NCI-H187 (cell line): ENCODE results near the gene STYXL1.

Experiments
- DNase-seq, 2 experiments: peaks; one replicate each; lab custom pipeline; 2025; lab: John Stamatoyannopoulos, UW

Gene STYXL1

DNA sequence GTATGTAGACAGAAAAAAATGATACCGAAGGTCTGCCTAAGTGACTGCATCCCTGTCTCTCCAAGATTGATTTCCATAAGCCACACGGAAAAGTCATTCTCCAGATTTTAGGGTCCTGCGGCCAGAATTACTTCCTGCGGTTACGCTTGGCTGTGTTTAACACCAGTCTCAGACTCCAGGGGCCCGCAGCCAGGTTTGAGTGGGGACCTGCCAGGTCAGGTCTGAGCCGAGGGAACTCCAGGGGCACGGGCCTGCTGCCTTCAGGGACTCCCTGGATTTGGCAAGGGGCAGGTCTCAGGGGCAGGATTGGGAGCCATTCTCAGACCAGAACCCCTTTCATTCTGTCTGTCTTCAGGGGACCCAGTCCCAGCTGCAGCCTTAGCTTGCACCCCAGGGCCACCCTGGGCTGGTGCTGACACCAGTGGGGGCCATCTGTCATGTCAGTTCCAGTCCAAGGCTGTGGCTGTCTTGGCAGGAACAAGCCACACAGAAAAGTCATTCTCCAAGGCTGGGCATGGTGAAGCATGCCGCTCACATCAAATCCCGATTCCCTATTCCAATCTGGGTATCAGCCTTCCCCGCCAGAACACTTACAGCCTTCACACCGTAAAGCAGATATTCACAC is 92.4 kb downstream of the STYXL1 start:
- no peak for DNase-seq

- DNase-seq, result no peak
These were observed 93.9 kb downstream of the STYXL1 start for GRCh38 chr7:75953931-75954330.

GRCh38 chr7:75953431-75953830 is 94.4 kb downstream of the STYXL1 start:
- no peak for DNase-seq

GRCh38 chr7:75951506-75951905 is 96.3 kb downstream of the STYXL1 start:
- no peak for DNase-seq

- no peak for DNase-seq
These were observed 97.6 kb downstream of the STYXL1 start for GRCh38 chr7:75950111-75950681.

GRCh38 chr7:75948179-75948578 is 99.6 kb downstream of the STYXL1 start:
- DNase-seq, result no peak
